T47D (cell line): ENCODE measurements around the gene MAP4K1.
A peak's percentile ranks its signal among the peaks of the same experiment; 100 is the strongest.
"Not testable (repeated sequence)": the region's sequence is repeated elsewhere in the genome, so short reads cannot be mapped to it uniquely, and the experiment has no call there.

Source experiments
- DNase-seq, 2 experiments: peaks; one replicate each; pipeline versions ENCODE4 v3.0.0 to v3.0.0-alpha.2; 2011 to 2012; ENCODE audit warnings: low read depth in 1 of 2, low spot score in 1 of 2
- JUND ChIP-seq: IDR thresholded peaks from 2 replicates; pipeline ENCODE4 v1.6.1; 2012; ENCODE audit warnings: low read depth
- in situ Hi-C: cut with HindIII; loops from 2 replicates; pipeline ENCODE4 v1.10.0; 2016; ENCODE audit warnings: low sequenced_read_pairs, low pct_unique_long_range_greater_than_20kb

Gene MAP4K1

GRCh38 chr19:38647966-38648768 lies 30.4 kb upstream of the MAP4K1 start:
- DNase-seq = no peak
- no peak for TF ChIP-seq JUND
- in situ Hi-C loops = no loop called here

DNA sequence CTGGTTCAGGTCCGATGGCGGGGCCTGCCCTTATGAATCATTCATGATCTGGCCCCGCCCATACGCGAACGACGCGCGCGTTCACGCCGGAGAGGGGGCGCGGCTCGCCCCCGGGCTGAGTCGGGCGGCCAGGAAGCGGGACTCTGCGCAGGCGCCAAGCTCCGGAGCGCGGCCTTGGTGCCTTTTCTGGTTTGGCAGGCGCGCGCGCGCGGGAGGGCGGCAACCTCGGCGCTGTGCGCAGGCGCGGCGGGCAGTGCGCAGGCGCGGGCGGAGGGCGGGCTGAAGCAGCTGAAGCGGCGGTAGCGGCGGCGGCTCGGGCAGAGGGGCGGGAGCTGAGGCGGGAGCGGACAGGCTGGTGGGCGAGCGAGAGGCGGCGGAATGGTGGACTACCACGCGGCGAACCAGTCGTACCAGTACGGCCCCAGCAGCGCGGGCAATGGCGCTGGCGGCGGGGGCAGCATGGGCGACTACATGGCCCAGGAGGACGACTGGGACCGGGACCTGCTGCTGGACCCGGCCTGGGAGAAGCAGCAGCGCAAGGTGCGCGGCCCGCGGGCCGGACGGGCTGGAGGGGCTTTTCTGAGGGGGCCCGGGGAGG lies 29.7 kb upstream of the MAP4K1 start, which contains the start of gene ACTN4:
TSS of gene ACTN4 (plus strand) at position 282 of the 598 bp plus-strand sequence. CDS start at position 379, 97 bp downstream.
- in situ Hi-C loops = no loop called here
- no peak for TF ChIP-seq JUND
- DNase-seq = peak; percentile 81 to 96

DNA sequence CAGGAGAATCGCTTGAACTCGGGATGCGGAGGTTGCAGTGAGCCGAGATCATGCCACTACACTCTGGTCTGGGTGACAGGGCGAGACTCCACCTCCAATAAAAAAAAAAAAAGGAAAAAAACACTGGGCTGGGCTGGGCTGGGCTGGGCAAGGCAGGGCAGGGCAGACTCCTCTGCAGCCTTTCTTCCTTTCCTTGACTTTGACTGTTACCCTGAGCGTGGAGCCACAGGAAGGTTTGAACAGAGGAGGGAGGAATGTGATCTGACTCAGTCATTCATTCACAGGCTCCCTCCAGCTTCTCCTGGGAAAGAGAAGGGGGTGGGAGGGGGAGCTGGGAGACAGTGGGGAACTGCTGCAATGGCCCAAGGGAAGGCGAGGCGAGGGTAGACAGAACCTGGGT lies 27.0 kb upstream of the MAP4K1 start:
- TF ChIP-seq JUND = no peak
- in situ Hi-C loops = no loop called here
- no peak for DNase-seq

DNA sequence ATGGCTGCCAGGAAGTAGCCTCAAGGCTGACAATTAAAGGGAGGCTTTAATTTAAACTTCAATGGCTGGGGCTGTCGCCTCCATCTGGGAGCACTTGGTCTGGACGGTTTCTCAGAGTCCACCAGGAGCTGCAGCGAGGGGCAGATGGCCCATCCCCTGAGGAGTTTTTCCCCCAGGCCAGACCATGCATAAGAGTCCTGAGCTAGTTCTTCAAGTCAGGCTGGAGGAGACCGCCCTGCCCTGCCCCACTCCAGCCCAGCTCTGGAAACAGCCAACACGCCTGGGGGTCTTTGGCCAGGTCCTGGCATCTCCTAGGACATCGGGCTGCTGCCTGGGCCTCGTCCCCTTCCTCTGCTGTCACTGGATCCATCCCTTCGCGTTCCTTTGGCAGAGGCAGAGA lies 24.4 kb upstream of the MAP4K1 start:
- DNase-seq = no peak
- in situ Hi-C loops = no loop called here
- no peak for TF ChIP-seq JUND

DNA sequence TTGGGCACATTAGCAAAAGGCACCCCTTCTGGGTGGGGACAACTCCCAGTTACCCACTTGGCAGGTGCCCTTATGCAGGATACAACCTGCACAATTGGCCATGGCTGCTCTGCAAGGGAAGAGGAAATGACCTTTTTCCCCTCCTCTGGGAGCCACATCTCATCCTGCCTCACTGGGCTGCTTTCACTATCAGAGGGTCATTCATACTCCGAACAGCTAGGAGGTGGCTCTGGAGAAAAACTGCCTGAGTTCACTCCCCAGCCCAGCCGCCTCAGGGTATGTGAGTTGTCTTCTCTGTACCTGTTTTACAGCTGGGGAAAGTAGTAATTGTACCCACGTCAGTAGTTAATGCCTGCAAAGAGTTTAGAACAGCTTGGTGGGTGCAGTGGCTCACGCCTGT lies 22.6 kb upstream of the MAP4K1 start:
- TF ChIP-seq JUND = no peak
- in situ Hi-C loops = no loop called here
- DNase-seq = no peak

DNA sequence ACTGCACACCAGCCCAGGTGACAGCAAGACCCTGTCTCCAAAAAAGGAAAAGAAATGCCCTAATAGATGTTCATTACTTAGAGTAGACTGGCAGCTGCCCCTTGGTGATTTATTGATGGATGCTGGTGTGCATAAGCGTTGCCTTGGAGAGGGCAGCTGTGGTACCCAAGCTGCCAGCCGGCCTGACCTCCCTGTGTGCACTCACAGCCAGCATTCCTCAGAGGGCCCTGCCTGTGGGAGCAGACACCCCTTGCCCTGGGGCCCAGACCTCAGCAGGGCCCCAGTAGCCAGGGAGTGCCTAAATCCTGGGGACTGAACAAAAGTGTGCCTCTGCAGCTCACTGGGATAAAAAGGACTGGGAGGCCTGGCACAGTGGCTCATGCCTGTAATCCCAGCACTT lies 21.9 kb upstream of the MAP4K1 start:
- in situ Hi-C loops = no loop called here
- DNase-seq = no peak
- no peak for TF ChIP-seq JUND

DNA sequence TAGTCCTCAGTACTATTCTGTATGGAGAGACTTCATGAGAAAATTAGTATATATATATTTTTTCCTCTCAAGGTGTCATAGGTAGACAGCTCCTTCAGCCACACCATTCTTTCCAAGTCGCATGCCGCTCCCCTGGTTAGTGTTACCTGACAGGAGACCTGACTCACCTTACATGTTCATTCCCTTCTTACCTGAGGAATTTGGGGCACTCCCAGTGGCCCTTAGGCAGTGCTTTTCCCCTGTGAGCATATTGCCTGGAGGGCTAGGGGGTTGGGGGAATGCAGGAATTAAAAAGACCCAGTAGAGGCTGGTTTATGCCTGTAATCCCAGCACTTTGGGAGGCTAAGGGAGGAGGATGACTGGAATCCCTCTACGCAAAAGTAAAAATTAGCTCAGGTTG lies 20.7 kb upstream of the MAP4K1 start:
- TF ChIP-seq JUND = no peak
- in situ Hi-C loops = no loop called here
- no peak for DNase-seq

- in situ Hi-C loops = no loop called here
- no peak for DNase-seq
- no peak for TF ChIP-seq JUND
Measured at GRCh38 chr19:38635483-38636399, 18.0 kb upstream of the MAP4K1 start.

GRCh38 chr19:38634757-38635482 lies 17.2 kb upstream of the MAP4K1 start:
- TF ChIP-seq JUND = no peak
- in situ Hi-C loops = no loop called here
- DNase-seq = peak in 1 of 2 experiments; percentile 59

DNA sequence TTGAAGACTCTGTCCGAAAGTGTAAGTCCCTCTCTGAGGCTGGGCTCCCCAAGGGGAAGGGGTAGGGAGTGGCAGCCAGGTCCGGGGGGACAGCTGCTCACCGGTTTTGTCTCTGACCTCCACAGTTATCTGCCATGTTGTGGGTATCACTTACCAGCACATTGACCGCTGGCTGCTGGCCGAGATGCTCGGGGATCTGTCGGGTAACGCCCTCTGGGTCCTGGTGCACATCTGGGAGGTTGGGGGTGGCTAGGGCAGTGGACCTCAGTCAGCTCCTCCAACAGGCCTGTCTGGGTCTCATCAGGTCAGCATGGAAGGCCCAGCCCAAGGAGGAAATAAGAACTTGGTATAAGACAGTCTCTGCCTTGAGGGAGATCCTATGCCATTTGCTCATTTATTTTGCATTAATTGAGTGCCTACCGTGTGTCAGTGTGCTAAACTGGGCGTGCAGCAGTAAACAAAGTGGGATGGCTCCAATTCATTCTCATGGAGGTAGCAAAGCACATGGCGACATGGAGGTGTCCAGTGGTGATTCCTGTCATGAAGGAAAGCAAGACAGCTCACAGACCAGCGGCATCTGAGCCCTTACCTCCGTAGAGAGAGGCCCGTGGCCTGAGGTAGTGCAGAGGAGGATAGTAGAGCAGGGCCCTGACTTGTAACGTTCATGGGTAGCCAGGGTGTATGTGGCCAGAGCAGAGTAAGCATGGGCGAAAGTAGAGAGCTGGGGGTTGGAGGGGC lies 14.9 kb upstream of the MAP4K1 start:
- in situ Hi-C loops = no loop called here
- TF ChIP-seq JUND = no peak
- no peak for DNase-seq

DNA sequence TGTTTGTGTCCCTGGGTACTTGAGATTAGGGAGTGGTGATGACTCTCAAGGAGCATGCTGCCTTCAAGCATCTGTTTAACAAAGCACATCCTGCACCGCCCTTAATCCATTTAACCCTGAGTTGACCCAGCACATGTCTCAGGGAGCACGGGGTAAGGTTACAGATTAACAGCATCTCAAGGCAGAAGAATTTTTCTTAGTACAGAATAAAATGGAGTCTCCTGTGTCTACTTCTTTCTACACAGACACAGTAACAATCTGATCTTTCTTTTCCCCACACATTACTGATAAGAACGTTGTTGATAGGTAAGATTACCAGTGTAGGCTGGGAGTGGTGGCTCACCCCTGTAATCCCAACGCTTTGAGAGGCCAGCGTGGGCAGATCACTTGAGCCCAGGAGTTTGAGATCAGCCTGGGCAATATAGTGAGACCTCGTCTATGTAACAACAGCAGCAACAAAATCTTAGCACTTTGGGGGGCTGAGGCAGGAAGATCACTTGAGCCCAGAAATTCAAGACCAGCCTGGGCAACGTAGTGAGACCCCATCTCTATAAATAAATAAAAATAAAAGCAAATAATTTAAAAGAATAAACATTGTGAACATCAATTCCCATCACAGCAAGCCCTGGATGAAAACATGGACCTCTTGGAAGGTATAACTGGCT lies 14.2 kb upstream of the MAP4K1 start:
- DNase-seq, in situ Hi-C loops: not testable (repeated sequence)

- DNase-seq, in situ Hi-C loops: not testable (repeated sequence)
Measured at GRCh38 chr19:38631301-38631700, 13.5 kb upstream of the MAP4K1 start.
